ENCODE results near the gene ADRB2.

ADRB2 gene

GRCh38 chr5:148831590-148832565 is 5.5 kb downstream of the ADRB2 start:
- no peak for DNase-seq

GRCh38 chr5:148833122-148833521 is 6.7 kb downstream of the ADRB2 start:
- no peak for DNase-seq

- no peak for DNase-seq
Observed at GRCh38 chr5:148833925-148834324, 7.5 kb downstream of the ADRB2 start.

GRCh38 chr5:148834689-148835088 is 8.3 kb downstream of the ADRB2 start:
- no peak for DNase-seq

- DNase-seq, result no peak
Observed at GRCh38 chr5:148836272-148837250, 10.2 kb downstream of the ADRB2 start.

GRCh38 chr5:148837383-148837782 is 11.0 kb downstream of the ADRB2 start:
- DNase-seq, result no peak

- DNase-seq, result no peak
Observed at GRCh38 chr5:148838357-148838756, 11.9 kb downstream of the ADRB2 start.

GRCh38 chr5:148839960-148840359 is 13.5 kb downstream of the ADRB2 start:
- DNase-seq, result no peak

- no peak for DNase-seq
Observed at GRCh38 chr5:148840531-148840930, 14.1 kb downstream of the ADRB2 start.

GRCh38 chr5:148841519-148841918 is 15.1 kb downstream of the ADRB2 start:
- DNase-seq, result no peak

- DNase-seq, result no peak
Observed at GRCh38 chr5:148842161-148842560, 15.8 kb downstream of the ADRB2 start.

GRCh38 chr5:148843510-148844318 is 17.3 kb downstream of the ADRB2 start:
- no peak for DNase-seq

GRCh38 chr5:148844433-148845280 is 18.2 kb downstream of the ADRB2 start:
- DNase-seq, result peak; percentile 64

GRCh38 chr5:148846930-148847329 is 20.5 kb downstream of the ADRB2 start:
- no peak for DNase-seq

- no peak for DNase-seq
Observed at GRCh38 chr5:148847456-148847855, 21.0 kb downstream of the ADRB2 start.

- peak; percentile 53 for DNase-seq
Observed at GRCh38 chr5:148848393-148849031, 22.1 kb downstream of the ADRB2 start.

- peak; percentile 69 for DNase-seq
Observed at GRCh38 chr5:148849461-148849860, 23.1 kb downstream of the ADRB2 start.

GRCh38 chr5:148850836-148851235 is 24.4 kb downstream of the ADRB2 start:
- no peak for DNase-seq

- DNase-seq, result no peak
Observed at GRCh38 chr5:148853868-148854267, 27.5 kb downstream of the ADRB2 start.

- DNase-seq, result peak; percentile 56
Observed at GRCh38 chr5:148855249-148856008, 29.0 kb downstream of the ADRB2 start.

All from CD4-positive, alpha-beta T cell treated with Interleukin-12 subunit alpha and Interleukin-12 subunit beta, for 1 hour (primary cell).